Measurements from ENCODE around the gene PLAGL2.

GRCh38 chr20:32230707-32231106 is 23.2 kb upstream of the PLAGL2 start:
- TF ChIP-seq TCF12 (IDR thresholded peaks at IDR 0.05; ENCODE audit: low read depth, low read length), result no peak
- TF ChIP-seq MAFK (IDR thresholded peaks at IDR 0.05; ENCODE audit: low read depth, low read length), result no peak
- no peak for TF ChIP-seq GTF2F1 (IDR thresholded peaks at IDR 0.05; ENCODE audit: borderline replicate concordance, low read depth, low read length)
- no peak for TF ChIP-seq CTCF (IDR thresholded peaks at IDR 0.05; ENCODE audit: control extremely low read depth in 1 of 3, insufficient read depth in 1 of 3, low read depth in 1 of 3, low read length in 3 of 3)
- TF ChIP-seq RAD21 (IDR thresholded peaks at IDR 0.05 in 1 of 2, conservative IDR thresholded peaks at IDR 0.05 in 1 of 2; ENCODE audit: low read depth in 2 of 2, low read length in 2 of 2), result no peak
- no peak for TF ChIP-seq RXRA (IDR thresholded peaks at IDR 0.05; ENCODE audit: insufficient read depth, low read depth, low read length)
- no peak for TF ChIP-seq USF2 (IDR thresholded peaks at IDR 0.05; ENCODE audit: low read length)
- no peak for TF ChIP-seq ATF3 (IDR thresholded peaks at IDR 0.05; ENCODE audit: insufficient read depth, low read depth, low read length)
- TF ChIP-seq SP2 (IDR thresholded peaks at IDR 0.05; ENCODE audit: low read length), result no peak
- no peak for TF ChIP-seq POLR2A (IDR thresholded peaks at IDR 0.05; ENCODE audit: control extremely low read depth in 1 of 2, low read depth in 2 of 2, low read length in 2 of 2)
- no peak for TF ChIP-seq EZH2 (IDR thresholded peaks at IDR 0.05; ENCODE audit: low read depth, low read length, severe bottlenecking)

All from H1 (cell line).